ENCODE data around the gene GPBP1. TPM values are rescaled to one million over a fixed set of nuclear protein-coding genes. Genes with fewer than 3 reads are reported as not detected.

GPBP1 gene
- polyA plus RNA-seq, 1 of the 3 experiments (the other 2 are of a cell fraction) = 11.4 TPM

GRCh38 chr5:57225553-57225952, 51.7 kb downstream of the GPBP1 start:
- no peaks in the 10 kb centered on the region for H3K9me2 ChIP-seq
- TF ChIP-seq ZBTB33 (IDR thresholded peaks at IDR 0.05; ENCODE audit: borderline replicate concordance, low read depth) (no peak), FOSL2 (IDR thresholded peaks at IDR 0.05; ENCODE audit: borderline replicate concordance, low read depth) (no peak), JUND (IDR thresholded peaks at IDR 0.05) (no peak), GABPA (IDR thresholded peaks at IDR 0.05; ENCODE audit: low read depth) (no peak), CTCF (IDR thresholded peaks at IDR 0.05) (no peak), IRF3 (IDR thresholded peaks at IDR 0.05; ENCODE audit: low read depth, low read length) (no peak), YY1 (IDR thresholded peaks at IDR 0.05; ENCODE audit: low read depth) (no peak), MAX (IDR thresholded peaks at IDR 0.05; ENCODE audit: low read depth) (no peak), GATA2 (CRISPR knock-in tag; IDR thresholded peaks at IDR 0.05) (no peak), RXRA (IDR thresholded peaks at IDR 0.05; ENCODE audit: borderline replicate concordance, low read depth) (no peak), NRF1 (IDR thresholded peaks at IDR 0.05; ENCODE audit: low read depth, low read length) (no peak), MXI1 (IDR thresholded peaks at IDR 0.05; ENCODE audit: low read depth, low read length) (no peak), SMC3 (IDR thresholded peaks at IDR 0.05; ENCODE audit: low read depth, low read length) (no peak), RFX5 (IDR thresholded peaks at IDR 0.05; ENCODE audit: low read length) (no peak)
- no peak overlapping the region for H2AFZ ChIP-seq (ENCODE audit: low read depth)
- no peak overlapping the region for H3K9ac ChIP-seq
- ChIA-PET CTCF (interaction anchor here (0.7 kb wide), 1 partner anchor 956 kb away, joined by 4 read pairs; no protein-coding TSS in a partner anchor), POLR2A (no interaction called here)
- H3K9me3 ChIP-seq = no peaks in the 10 kb centered on the region
- 99% methylated on average over 3 of the region's 3 CpGs for WGBS (ENCODE audit: low lambda C conversion rate)
- H3K4me2 ChIP-seq = no peak overlapping the region
- H3K36me3 ChIP-seq (replicated peaks in 1 of 2; ENCODE audit: control insufficient read depth in 1 of 2, insufficient read depth in 2 of 2, low read length in 1 of 2) = peaks cover 0 to 14% of the 10 kb centered on the region in 2 experiments
- peaks cover 95% of the 10 kb centered on the region for H3K79me2 ChIP-seq (ENCODE audit: insufficient read depth)
- H4K20me1 ChIP-seq (ENCODE audit: insufficient read depth) = peaks cover 15% of the 10 kb centered on the region
- no peak for DNase-seq
- H3K4me3 ChIP-seq (ENCODE audit: low read depth in 2 of 2, low read length in 1 of 2) = no peak overlapping the region
- H3F3A ChIP-seq (replicated peaks; ENCODE audit: insufficient read depth) = peaks cover 4% of the 10 kb centered on the region
- no peaks in the 10 kb centered on the region for H3K27me3 ChIP-seq (ENCODE audit: insufficient read depth)
- no peak overlapping the region for H3K27ac ChIP-seq (ENCODE audit: low read depth in 2 of 2, low read length in 1 of 2)
- H3K4me1 ChIP-seq (ENCODE audit: control insufficient read depth in 1 of 2, insufficient read depth in 2 of 2, low read depth in 1 of 2, low read length in 1 of 2) = no peaks in the 10 kb centered on the region
